Hindlimb muscle (tissue), 1 donor: Measurements from ENCODE around the gene ZNF473. TPM values are rescaled to one million over a fixed set of nuclear protein-coding genes. Genes with fewer than 3 reads are reported as not detected.

ENCODE experiments used
- DNase-seq: peaks from one replicate; pipeline ENCODE4 v3.0.0-alpha.2; 2013
- polyA plus RNA-seq: library from polyadenylated mRNA; unstranded; fragments of 120-200 nt; gene quantifications from one replicate; pipeline ENCODE4 v1.2.1, GENCODE V29; 2013; ENCODE audit not compliant: insufficient read length

ZNF473 gene
- 8.0 TPM for polyA plus RNA-seq

GRCh38 chr19:50025794-50026549, at the start of gene ZNF473:
Gene ZNF473, plus strand, starts transcription at chr19:50026005. Its CDS starts 5,078 bp downstream, at chr19:50031083.
- peak; percentile 97 for DNase-seq

- no peak for DNase-seq
These were observed 49.3 kb upstream of the ZNF473 start for GRCh38 chr19:49976496-49976895.

- DNase-seq: no peak
These were observed 48.7 kb upstream of the ZNF473 start for GRCh38 chr19:49977076-49977475.

- no peak for DNase-seq
These were observed 47.9 kb upstream of the ZNF473 start for GRCh38 chr19:49977881-49978280.

GRCh38 chr19:49978324-49978723, 47.5 kb upstream of the ZNF473 start:
- no peak for DNase-seq

- DNase-seq: no peak
These were observed 43.9 kb upstream of the ZNF473 start for GRCh38 chr19:49981603-49982593.

- no peak for DNase-seq
These were observed 42.1 kb upstream of the ZNF473 start for GRCh38 chr19:49983645-49984229.

GRCh38 chr19:49984491-49984890, 41.3 kb upstream of the ZNF473 start:
- no peak for DNase-seq

GRCh38 chr19:49985871-49986270, 39.9 kb upstream of the ZNF473 start:
- DNase-seq: no peak

- DNase-seq: no peak
These were observed 39.5 kb upstream of the ZNF473 start for GRCh38 chr19:49986354-49986753.

- DNase-seq: peak; percentile 88
These were observed 38.6 kb upstream of the ZNF473 start for GRCh38 chr19:49987159-49987698.

- DNase-seq: no peak
These were observed 37.8 kb upstream of the ZNF473 start for GRCh38 chr19:49988007-49988406.

GRCh38 chr19:49988433-49988832, 37.4 kb upstream of the ZNF473 start:
- no peak for DNase-seq

- no peak for DNase-seq
These were observed 28.1 kb upstream of the ZNF473 start for GRCh38 chr19:49997709-49998108.

- no peak for DNase-seq
These were observed 26.3 kb upstream of the ZNF473 start for GRCh38 chr19:49999371-50000010.

GRCh38 chr19:50000038-50000840, 25.6 kb upstream of the ZNF473 start:
- no peak for DNase-seq

- no peak for DNase-seq
These were observed 24.8 kb upstream of the ZNF473 start for GRCh38 chr19:50000841-50001557.

- DNase-seq: no peak
These were observed 24.0 kb upstream of the ZNF473 start for GRCh38 chr19:50001775-50002174.

GRCh38 chr19:50002386-50002960, 23.3 kb upstream of the ZNF473 start:
- DNase-seq: no peak

- DNase-seq: no peak
These were observed 22.5 kb upstream of the ZNF473 start for GRCh38 chr19:50003254-50003788.
